Stimulated activated CD8-positive, alpha-beta memory T cell treated with anti-CD3 and anti-CD28 coated beads, Interleukin-2, amount 100 ng/mL, for 48 hours (primary cell): ENCODE results near the gene RIMOC1.
"Not testable (repeated sequence)": the region's sequence is repeated elsewhere in the genome, so short reads cannot be mapped to it uniquely, and the experiment has no call there.

Experiments
- DNase-seq, 2 donors: peaks; one replicate each; pipeline ENCODE4 v3.0.0-alpha.2; 2020; ENCODE audit warnings: low read depth in 2 of 2

RIMOC1 gene

DNA sequence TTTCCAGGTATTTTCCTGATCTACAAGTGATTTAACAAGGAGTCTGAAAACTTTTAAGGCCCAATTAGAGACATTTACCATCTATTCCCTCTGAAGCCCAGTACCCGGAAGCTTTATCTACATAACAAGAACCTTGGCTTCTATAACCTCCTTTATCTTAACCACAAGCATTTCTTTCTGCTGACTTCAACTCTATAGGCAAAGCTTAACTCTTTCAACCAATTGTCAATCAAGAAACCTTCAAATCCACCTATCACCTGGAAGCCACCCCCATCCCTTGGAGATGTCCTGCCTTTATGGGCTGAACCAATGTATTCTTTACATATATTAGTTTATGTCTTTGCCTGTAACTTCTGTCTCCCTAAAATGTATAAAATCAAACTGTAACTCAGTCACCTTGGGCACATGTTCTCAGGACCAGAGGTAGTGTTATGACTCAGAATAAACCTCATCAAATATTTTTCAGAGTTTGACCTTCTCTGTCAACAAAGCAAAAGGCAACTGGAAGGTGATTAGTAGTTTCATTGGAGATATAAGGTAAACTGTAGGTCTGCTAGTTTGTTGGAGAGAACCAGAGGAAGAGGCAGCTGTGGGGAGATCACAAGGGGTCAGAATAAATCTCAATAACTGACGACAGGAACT lies 13.0 kb upstream of the RIMOC1 start:
- no peak for DNase-seq

DNA sequence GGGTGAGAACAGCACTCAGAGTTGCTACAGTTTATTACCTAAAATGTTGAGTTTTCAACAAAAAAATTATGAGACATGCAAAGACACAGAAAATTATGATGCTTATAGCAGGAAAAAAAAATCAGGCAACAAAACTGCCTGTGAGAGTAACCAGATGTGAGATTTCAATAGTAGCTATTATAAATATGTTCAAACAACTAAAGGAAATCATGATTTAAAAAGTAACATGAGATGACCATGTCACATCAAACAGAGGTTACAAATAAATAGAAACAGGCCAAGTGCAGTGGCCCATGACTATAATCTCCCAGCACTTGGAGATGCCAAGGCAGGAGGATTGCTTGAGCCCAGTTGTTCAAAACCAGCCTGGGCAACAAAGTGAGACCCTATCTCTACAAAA lies 12.1 kb upstream of the RIMOC1 start:
- DNase-seq: no peak

DNA sequence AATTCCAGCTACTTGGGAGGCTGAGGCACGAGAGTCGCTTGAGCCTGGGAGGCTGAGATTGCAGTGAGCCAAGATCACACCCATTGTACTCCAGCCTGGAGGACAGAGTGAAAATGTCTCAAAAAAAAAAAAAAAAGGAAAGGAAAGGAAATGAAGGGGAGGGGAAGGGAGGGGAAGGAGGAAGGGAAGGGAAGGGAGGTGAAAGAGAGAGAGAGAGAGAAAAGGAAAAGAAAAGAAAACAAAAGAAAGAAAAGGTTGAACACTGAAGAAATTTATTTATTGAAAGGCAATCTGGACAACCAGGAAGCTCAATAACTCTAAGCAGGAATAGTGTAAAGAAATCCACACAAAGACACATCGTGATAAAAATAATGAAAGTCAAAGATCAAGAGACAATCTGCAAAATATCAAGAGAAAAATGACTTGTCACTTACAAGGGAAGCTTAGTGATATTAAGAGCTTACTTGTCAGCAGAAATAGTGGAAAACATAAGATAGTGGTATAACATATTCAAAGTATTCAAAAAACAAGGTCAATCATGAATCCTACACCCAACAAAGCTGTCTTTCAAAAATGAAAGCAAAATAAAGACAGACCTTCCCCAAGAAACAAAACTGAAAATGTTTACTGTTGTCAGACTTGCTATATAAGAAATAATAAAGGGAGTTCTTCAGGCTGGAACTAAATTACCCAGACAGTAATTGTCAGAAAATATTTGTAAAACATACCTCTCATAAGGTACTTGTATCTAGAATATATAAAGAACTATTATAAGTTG lies 10.9 kb upstream of the RIMOC1 start:
- DNase-seq: no peak

DNA sequence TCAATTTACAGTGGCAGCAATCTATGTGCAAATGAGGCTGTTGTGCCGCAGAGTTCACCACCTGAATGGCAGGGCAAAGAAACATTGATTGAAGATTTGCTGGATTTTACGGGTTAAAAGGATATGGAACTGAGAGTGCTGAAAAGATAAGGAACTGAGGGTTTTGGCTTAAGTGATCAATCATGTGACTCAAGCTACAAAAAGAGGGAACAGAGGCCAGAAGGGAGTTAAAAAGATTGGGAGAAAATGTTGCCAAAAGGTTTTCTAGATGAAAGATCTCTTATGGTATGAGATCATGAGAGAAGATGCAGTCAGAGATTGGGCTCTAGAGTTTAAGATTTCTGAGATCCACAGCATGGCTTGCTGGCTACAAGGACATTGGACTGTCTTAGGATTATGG lies 7.9 kb upstream of the RIMOC1 start:
- no peak for DNase-seq

DNA sequence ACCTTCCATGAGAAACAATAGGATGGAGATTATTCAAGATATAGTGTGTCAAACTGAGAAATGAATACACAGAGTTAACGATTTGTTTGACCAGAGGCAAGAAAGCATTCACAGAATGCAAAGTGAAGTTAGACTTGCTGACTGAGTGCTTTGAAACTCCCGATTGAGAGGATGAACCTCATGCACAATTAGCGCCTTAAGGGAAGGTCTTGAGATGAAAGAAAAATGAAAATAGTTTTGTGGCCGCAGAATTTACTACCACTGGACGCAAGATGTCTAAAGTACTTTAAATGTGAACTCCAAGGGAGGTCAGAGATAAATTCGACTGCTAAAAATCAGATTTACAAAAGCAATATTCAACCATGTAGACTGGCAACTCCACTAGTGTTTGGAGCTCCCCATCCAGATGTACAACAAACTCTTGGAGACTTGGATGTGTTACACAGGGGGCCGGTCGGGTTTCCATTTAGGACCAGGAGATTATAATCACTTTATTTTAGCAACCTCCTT lies 707 bp upstream of the RIMOC1 start:
- no peak for DNase-seq

DNA sequence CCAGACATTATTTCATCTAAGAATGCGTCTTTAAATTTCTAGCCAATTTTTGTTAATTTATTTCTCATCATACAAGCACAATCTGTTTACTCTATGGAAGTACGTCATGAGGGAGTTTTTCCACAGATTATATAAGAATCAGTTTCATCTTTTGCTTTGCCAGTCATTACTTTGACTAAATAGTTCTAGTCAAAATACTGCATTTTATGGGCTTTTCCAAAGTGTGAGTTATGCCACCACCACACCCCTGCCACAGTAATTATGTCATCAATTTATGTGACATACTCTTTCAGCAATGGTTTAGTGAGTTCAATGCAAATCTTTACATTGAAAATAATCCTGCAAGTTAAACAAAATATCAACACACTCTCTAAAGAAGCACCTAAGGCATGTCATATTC lies 2.0 kb downstream of the RIMOC1 start:
- DNase-seq: no peak

DNA sequence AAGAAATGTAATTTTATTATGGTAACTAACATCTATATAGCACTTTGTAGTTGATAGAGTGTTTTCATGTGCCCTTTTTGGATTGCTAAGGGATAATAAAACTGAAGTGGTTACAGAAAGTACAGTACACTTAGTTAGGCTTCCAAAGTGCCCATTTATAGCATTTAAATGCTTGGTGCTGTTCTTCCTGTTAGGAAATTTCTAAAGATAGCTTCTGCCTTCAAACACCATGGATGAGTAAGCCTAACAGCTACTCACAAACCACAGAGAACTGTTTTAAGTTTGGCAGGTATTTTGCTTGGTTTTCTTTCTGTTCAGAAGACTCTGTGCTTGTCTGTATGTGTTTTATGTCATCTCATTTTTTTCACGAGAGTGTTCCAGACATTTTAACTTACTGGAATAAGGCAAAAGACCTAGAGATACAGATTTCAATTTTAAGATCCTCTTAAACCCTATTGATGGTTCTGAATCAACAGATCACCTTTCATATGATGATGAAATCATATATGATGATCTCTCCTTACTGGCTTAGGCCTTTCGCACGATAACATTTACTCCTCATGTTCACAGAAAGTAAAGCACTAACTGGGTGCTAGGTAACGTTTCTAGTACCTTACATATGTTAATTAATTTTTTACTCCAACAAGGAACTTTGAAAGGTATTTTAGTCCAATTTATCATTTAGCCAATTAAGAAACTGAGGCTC lies 4.4 kb downstream of the RIMOC1 start:
- no peak for DNase-seq

DNA sequence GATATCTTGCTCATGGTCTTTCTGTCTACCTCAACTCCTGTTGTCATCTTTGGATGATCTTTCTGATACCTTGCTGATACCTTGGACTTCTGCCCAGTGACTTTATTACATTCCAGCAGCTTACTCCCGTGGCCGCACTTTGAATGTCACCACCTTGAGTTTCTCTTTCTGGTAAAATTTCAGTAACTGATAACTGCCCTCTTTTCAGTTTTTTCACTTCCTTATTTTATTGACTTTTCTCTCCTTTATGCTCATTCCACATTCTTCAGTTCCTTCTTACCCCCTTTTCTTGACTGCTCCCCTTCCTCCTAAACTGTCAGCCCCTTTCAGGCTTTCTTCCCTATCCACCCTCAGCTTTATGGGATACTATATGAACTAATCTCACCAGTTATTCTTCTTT lies 14.0 kb downstream of the RIMOC1 start:
- DNase-seq: no peak

DNA sequence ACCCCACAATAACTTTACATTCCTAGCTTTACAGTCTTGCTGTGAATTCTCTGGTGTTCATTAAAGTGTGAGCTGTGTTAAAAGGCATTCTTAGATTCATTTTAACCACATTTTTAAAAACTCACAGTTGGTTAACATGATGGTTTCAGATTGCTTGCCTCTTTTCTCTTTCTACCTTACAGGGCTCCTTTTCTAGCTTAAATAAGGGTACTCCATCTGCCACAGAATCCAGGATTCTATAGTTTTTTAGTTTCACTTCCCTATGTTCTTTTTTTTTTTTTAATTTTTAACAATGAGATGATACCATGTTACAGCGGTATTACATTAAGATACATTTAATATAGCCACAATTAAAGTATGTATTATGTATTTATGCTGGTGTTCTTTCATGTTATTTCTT lies 17.0 kb downstream of the RIMOC1 start:
- DNase-seq: no peak

DNA sequence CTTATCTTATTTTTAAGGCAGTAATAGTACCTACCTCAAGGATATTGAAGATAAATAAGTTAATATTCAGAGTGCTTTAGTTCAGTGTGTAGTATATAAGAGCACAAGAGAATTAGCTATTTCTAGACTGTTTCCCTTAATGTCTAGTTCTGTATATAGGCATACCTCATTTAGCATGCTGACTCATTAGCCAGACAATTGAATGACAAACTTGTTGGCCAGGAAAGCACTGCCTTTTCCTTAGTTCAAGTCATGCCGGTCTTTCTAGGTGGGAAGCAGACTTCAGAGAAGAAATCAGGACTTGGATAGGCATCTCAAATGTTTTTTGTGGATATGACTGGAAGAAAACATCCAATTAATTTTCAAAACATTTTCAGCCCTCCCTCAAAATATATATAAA lies 17.7 kb downstream of the RIMOC1 start:
- no peak for DNase-seq

DNA sequence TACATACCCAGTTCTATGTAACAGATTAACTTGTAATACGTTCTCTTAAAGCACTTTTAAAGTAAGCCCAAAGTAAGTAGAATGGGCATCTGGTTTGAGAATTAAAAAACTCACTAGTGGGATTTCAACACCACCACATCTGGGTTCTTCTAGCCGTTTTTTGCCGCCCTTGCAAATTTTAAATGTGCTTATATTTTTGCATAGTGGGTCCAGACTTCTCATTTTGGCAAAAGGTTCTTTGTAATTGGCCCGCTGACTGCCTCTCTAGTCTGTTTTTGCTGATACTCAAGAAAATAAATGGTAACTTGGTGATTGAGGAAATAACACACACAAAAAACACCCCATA lies 20.4 kb downstream of the RIMOC1 start:
- no peak for DNase-seq

DNA sequence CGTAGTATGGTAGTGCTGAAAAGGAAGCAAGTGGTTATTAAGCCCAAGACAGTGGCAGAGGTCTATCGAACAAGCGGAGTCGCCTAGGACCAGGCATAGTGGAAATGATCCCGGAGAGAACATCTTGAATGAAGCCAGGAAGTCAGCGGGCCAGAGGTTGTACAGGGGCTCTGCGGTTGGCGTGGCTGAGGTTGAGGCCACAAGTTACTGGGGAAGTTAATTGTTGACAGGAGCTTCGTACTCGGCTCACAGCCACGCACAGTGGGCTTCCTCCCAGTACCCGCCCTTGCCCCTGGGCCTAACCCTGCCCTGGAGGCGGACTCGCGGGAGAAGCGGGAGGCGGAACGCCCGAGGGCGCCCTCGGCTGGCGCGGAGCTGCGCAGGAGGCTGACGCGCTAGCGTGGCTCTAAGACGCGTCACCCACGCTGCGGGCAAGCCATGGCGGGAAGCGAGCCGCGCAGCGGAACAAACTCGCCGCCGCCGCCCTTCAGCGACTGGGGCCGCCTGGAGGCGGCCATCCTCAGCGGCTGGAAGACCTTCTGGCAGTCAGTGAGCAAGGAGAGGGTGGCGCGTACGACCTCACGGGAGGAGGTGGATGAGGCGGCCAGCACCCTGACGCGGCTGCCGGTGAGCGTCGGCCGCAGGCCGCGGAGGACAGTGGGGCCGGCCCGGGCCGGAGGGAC lies 20.9 kb downstream of the RIMOC1 start, which contains the start of gene FBXO4:
Gene FBXO4 (plus strand): TSS at position 410 of the 683 bp plus-strand sequence. CDS start 29 bp downstream, at position 439.
- peak; percentile 82 for DNase-seq

DNA sequence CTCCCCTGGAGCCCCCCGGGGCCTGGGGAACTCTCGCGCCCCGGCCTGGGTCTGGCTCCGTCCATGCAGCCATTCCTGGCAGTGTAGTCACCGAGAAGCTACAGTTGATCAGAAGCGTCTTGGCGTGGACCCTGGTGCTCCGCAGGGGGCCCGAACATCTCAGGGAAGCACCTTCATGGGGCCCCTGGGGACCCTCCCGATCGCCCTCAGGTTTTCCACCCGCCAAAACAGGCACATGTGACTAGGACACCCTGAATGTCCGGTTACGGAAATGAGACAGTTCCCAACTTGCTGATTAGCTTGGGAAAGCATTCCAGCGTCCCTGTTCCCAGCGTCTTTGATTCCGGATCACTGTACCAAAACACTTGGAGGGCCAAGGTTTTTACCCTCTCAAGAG lies 21.4 kb downstream of the RIMOC1 start:
- peak in 1 of 2 donors; percentile 13 for DNase-seq

DNA sequence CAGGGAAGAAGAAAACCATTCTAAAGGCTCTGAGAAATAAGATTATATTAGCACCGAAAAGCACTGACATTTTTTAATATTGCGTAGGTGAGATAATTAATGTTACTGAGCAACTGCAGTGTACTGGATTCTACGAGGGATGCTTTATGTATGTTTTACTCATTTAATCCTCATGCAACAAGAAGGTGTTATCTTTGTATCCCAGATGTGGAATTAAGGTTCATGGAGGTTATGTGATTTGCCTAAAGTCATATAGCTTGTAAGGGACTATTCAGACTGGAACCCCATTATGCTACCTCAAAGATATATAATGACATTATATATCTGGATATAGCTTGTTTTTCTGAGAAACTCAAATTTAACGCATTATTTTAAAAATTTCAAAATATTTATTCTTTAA lies 23.5 kb downstream of the RIMOC1 start:
- no peak for DNase-seq

DNA sequence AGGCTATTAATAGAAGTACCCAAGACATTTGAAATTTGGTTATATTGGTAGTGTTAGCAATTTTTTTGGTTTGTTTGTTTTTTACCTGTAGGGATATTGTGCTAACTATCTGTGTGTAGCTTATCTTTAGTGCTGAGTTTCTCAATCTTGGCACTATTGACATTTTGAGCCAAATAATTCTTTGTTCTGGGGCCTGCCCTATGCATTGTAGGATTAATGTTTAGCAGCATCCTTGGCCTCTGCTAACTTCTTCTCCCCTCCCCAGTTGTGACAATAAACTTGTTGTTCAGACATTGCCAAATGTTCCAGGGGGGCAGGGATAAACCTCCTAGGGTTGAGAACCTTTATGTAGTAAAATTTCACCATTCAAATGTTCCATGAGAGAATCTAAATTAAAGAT lies 24.9 kb downstream of the RIMOC1 start:
- no peak for DNase-seq

DNA sequence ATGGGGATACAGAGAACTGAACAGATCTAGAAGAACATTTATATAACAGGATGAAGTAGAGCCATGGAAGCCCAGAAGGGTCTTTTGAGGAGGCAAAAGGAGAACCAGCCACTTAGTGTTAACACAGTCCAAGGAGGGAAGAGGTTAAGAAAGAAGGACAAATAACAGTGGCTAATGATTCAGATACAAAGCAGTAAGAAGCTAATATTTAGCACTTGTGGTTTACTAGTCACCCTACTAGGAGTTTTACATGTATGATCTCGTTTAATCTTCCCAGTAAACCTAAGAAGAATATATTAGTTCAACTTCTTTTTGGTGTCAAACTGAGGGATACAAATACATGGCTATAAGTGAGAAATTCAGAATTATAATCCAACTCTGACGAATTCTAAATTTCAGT lies 28.6 kb downstream of the RIMOC1 start:
- DNase-seq: no peak

DNA sequence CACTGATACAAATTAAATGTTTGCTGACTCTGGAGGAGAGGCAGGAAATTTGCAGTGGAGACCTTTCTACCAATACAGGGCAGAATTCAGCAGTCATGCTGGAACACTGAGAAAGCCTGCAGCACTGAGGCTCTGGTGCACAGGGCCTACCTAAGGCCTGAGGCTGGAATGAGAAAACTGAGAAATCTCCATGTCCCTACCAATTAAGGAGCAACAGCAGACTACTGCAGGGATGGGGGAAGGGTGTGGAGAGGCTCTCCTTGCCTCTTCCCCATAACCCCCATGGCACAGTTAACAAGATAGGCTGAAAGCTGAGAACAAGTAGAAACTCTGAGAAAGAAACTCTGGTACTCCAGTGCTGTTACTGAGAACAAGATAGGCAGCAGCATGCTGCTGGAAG lies 31.4 kb downstream of the RIMOC1 start:
- DNase-seq: no peak

DNA sequence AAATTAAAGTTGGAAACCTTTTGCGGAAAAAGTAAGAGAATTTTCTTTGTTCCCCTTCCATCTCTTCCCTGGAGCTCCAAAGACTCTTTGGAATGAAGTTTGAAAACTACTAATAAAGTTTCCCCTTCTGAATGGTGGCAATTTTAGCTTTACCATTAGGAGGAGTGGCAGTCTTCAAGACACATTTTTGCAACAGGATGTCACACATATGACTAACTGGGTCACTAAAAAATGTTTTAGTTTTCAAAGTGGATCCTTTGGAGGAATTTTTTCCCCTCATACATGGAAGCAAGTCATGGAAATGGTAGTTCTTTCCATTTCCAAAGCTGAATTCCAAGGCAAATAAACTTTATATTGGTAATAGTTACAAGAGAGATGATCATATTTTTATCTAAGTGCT lies 36.5 kb downstream of the RIMOC1 start:
- no peak for DNase-seq

DNA sequence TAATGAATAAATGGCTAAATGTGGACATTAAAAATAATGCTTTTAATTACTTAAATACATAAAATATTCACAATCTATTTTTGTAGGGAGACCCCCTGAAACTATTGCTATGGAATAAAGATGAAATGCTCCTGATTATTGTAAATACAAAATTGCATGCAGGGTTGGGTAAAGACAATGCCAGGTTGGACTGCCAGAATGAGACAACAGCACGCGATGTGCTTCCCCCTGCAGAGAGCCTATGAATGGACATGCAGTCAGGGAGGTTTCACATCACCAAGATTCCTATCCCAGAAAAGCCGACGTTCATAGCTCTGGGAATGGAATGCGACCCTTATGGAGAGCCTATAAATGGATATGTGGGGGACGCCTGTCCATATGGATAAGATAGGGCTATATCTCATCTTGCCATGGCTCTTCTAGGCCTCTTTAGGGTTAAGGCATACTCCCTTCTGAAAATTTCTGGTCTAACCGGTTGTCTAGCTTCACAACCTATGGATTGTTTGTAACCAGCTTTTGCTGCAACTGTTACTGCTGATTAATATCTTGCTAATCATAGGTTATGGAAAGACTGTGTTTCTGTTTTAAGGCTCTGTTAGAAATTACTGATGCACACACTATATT lies 41.3 kb downstream of the RIMOC1 start:
- DNase-seq: not testable (repeated sequence)

DNA sequence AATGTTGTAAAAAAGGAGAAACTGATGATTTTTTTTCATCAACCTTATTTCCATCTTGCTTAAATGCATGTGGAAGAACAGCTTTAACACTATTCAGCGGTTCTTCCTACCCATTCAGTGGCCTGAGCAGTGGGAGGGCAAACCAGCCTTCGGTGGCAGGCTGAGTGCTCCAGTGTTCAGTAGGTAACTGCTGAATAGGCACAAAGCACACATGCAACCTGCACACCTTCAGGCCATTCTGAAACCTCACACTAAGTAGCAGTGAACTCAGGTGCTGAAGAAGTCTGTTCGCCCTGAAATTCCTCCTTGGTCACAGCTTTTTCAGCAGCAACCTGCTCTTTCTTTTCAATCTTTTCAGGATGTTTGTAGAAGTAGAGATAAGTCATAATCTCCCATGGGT lies 47.1 kb downstream of the RIMOC1 start:
- DNase-seq: no peak
